ENCODE measurements around the gene MYH11. TPM values are rescaled to one million over a fixed set of nuclear protein-coding genes. Genes with fewer than 3 reads are reported as not detected.

Gene MYH11
- polyA plus RNA-seq (2012; ENCODE audit: insufficient read length, low read depth), result 0.40 TPM

DNA sequence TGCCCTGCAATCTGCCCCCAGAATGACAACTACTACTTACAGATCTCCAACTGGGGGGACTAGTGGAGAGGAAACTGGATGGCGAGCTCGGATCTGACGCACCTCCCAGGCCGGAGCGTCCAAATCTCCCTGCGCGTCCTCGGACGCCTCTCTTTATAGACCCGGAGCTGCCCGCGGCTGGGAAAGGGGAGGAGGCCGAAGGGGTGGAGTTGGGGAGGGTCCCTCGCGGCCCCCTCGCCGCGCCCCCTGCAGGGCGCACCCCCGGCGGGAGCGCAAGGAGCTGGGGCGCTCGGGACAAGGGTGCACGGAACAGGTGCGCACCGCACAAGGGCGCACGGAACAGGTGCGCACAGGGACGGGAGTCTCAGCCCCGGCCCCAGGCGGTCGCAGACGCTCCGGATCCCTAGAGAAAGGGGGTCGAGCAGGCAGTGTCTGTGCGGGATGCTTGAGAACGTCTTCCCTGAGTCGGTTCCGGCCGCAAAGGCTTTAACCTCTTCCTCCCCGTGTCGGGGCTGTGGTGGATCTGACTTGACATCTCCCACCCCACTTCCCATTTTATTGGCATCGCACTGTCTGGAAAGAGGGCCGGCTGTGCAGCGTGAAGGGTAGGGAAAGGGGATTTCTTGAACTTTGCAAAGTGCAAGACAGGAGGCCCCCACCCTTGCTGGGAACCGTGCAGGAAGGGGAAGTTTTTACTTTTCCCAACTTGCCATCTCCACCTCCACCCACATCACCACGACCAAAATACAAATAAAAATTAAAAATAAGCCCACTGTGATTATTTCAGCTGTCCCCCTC is at the start of gene MYH11:
TSS of gene MYH11 (minus strand) at position 128 of the 798 bp plus-strand sequence. CDS start 18,776 bp downstream, outside the sequence.
- TF ChIP-seq TAF1 (IDR thresholded peaks at IDR 0.05; ENCODE audit: borderline replicate concordance, insufficient read depth, low read length) (no peak), SIN3A (IDR thresholded peaks at IDR 0.05; ENCODE audit: borderline replicate concordance, insufficient read depth, low read length) (no peak), POLR2AphosphoS5 (IDR thresholded peaks at IDR 0.05; ENCODE audit: low read depth, low read length) (no peak), FOXP2 (optimal IDR thresholded peaks at IDR 0.05; ENCODE audit: borderline replicate concordance, extremely low read depth, extremely low read length, insufficient read depth) (no peak)
- TF ChIP-seq, protein P1, sequence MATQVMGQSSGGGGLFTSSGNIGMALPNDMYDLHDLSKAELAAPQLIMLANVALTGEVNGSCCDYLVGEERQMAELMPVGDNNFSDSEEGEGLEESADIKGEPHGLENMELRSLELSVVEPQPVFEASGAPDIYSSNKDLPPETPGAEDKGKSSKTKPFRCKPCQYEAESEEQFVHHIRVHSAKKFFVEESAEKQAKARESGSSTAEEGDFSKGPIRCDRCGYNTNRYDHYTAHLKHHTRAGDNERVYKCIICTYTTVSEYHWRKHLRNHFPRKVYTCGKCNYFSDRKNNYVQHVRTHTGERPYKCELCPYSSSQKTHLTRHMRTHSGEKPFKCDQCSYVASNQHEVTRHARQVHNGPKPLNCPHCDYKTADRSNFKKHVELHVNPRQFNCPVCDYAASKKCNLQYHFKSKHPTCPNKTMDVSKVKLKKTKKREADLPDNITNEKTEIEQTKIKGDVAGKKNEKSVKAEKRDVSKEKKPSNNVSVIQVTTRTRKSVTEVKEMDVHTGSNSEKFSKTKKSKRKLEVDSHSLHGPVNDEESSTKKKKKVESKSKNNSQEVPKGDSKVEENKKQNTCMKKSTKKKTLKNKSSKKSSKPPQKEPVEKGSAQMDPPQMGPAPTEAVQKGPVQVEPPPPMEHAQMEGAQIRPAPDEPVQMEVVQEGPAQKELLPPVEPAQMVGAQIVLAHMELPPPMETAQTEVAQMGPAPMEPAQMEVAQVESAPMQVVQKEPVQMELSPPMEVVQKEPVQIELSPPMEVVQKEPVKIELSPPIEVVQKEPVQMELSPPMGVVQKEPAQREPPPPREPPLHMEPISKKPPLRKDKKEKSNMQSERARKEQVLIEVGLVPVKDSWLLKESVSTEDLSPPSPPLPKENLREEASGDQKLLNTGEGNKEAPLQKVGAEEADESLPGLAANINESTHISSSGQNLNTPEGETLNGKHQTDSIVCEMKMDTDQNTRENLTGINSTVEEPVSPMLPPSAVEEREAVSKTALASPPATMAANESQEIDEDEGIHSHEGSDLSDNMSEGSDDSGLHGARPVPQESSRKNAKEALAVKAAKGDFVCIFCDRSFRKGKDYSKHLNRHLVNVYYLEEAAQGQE (IDR thresholded peaks at IDR 0.05; ENCODE audit: insufficient read depth in 1 of 2, low read depth in 2 of 2, low read length in 2 of 2), result no peak

DNA sequence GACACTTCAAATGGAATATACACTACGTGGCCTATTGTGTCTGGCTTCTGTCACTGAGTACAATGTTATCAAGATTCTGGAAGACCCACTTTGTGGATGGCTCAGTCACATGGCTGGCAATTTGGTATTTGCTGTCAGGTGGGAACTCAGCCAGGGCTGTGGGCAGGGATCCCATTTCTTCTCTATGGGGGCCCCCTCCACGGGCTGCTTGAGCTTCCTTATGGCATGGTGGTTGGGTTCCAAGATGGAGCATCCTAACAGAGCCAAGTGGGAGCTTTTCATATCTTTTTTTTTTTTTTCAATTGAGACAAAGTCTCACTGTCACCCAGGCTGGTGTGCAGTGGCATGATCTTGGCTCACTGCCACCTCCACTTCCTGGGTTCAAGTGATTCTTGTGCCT is 49.6 kb upstream of the MYH11 start:
- TF ChIP-seq POLR2AphosphoS5 (IDR thresholded peaks at IDR 0.05; ENCODE audit: low read depth, low read length) (no peak), TAF1 (IDR thresholded peaks at IDR 0.05; ENCODE audit: borderline replicate concordance, insufficient read depth, low read length) (no peak), SIN3A (IDR thresholded peaks at IDR 0.05; ENCODE audit: borderline replicate concordance, insufficient read depth, low read length) (no peak), FOXP2 (optimal IDR thresholded peaks at IDR 0.05; ENCODE audit: borderline replicate concordance, extremely low read depth, extremely low read length, insufficient read depth) (no peak)
- TF ChIP-seq, protein P1 (IDR thresholded peaks at IDR 0.05; ENCODE audit: insufficient read depth in 1 of 2, low read depth in 2 of 2, low read length in 2 of 2), result no peak

DNA sequence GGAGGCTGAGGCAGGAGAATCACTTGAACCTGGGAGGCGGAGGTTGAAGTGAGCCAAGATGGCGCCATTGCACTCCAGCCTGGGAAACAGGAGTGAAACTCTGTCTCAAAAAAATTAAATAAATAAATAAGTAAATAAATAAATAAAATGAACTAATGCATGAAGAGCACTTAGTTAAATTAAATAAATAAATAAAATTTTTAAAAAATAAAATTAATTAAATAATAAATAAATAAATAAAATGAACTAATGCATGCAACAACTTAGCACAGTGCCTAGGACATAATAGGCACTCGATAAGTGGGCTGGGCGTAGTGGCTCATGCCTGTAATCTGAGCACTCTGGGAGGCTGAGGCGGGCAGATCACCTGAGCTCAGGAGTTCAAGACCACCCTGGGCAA is 47.1 kb upstream of the MYH11 start:
- TF ChIP-seq TAF1 (IDR thresholded peaks at IDR 0.05; ENCODE audit: borderline replicate concordance, insufficient read depth, low read length), result no peak

DNA sequence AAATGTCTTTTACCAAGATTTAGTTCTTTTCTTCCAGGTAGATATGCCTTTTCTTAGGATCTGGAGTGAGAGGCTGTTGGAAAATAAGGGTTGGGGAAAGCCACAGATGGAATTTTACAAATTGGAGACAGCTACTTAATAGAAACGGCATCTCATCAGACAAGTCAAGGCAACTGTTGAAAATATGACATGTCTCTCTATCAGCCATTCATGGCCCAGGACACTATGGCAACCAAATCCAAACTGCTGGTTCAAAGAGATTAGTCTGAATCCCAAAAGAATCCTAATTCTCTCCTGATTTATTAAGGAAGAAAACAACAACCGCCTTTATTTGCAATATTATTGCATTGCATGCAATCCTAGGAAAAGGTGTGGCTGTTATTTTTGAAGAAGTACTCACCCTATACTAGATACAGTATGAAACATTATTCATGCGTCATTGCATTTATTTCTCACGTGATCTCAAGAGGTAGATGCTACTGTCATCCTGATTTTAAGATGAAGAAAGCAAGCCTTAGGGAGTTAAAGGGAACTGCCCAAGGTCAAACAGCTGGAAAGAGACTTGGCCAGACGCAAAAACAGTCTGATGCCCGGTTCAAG is 44.2 kb upstream of the MYH11 start:
- TF ChIP-seq FOXP2 (optimal IDR thresholded peaks at IDR 0.05; ENCODE audit: borderline replicate concordance, extremely low read depth, extremely low read length, insufficient read depth), result no peak
- no peak for TF ChIP-seq POLR2AphosphoS5 (IDR thresholded peaks at IDR 0.05; ENCODE audit: low read depth, low read length)
- TF ChIP-seq, protein P1 (IDR thresholded peaks at IDR 0.05; ENCODE audit: insufficient read depth in 1 of 2, low read depth in 2 of 2, low read length in 2 of 2), result no peak
- no peak for TF ChIP-seq SIN3A (IDR thresholded peaks at IDR 0.05; ENCODE audit: borderline replicate concordance, insufficient read depth, low read length)
- TF ChIP-seq TAF1 (IDR thresholded peaks at IDR 0.05; ENCODE audit: borderline replicate concordance, insufficient read depth, low read length), result no peak

DNA sequence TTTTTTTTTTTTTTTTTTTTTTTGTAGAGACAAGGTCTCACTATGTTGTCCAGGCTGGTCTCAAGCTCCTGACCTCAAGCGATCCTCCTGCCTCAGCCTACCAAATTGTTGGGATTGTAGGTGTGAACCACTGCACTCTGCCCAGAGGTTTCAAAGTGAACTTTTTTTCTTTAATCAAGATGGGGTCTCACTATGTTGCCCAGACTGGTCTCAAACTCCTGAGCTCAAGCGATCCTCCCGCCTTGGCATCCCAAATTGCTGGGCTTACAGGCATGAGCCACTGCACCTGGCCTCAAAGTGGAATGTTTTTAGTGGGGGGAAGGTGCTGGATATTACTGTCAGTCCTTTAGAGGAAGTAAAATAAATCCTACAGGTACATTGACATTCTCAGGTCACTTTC is 43.5 kb upstream of the MYH11 start:
- TF ChIP-seq SIN3A (IDR thresholded peaks at IDR 0.05; ENCODE audit: borderline replicate concordance, insufficient read depth, low read length), result no peak
- TF ChIP-seq TAF1 (IDR thresholded peaks at IDR 0.05; ENCODE audit: borderline replicate concordance, insufficient read depth, low read length), result no peak
- TF ChIP-seq, protein P1 (IDR thresholded peaks at IDR 0.05; ENCODE audit: insufficient read depth in 1 of 2, low read depth in 2 of 2, low read length in 2 of 2), result no peak
- TF ChIP-seq POLR2AphosphoS5 (IDR thresholded peaks at IDR 0.05; ENCODE audit: low read depth, low read length), result no peak
- TF ChIP-seq FOXP2 (optimal IDR thresholded peaks at IDR 0.05; ENCODE audit: borderline replicate concordance, extremely low read depth, extremely low read length, insufficient read depth), result no peak

Data from PFSK-1 (cell line).